Lower lobe of right lung (tissue), 2 donors: ENCODE results near the gene PCLO. TPM values are rescaled to one million over a fixed set of nuclear protein-coding genes. Genes with fewer than 3 reads are reported as not detected.

ENCODE experiments used
- ATAC-seq, 2 donors: fragments of 200-7000 bp; cut with Tn5 transposase; one replicate each; pipeline ENCODE4 v1.9.1; 2020 to 2022; ENCODE audit warnings: mild to moderate bottlenecking in 2 of 2, moderate library complexity in 2 of 2
- DNase-seq: peaks from one replicate; pipeline ENCODE4 v3.0.0-alpha.2; 2020
- H3K27ac ChIP-seq: fragments of 200-600 bp; one replicate; pipeline ENCODE4 v1.8.0; 2022
- H3K27me3 ChIP-seq: fragments of 200-600 bp; one replicate; pipeline ENCODE4 v1.8.0; 2022; ENCODE audit warnings: low read depth
- H3K36me3 ChIP-seq: fragments of 200-600 bp; one replicate; pipeline ENCODE4 v1.8.0; 2022; ENCODE audit warnings: mild to moderate bottlenecking
- H3K4me1 ChIP-seq: fragments of 200-600 bp; one replicate; pipeline ENCODE4 v1.8.0; 2022
- H3K4me3 ChIP-seq: fragments of 200-600 bp; one replicate; pipeline ENCODE4 v1.8.0; 2022; ENCODE audit warnings: mild to moderate bottlenecking
- H3K9me3 ChIP-seq: fragments of 200-600 bp; one replicate; pipeline ENCODE4 v1.8.0; 2022
- intact Hi-C: fragments of 100-400 bp; cut with DNase I; formaldehyde crosslinking; loops from one replicate; pipeline ENCODE4 v1.11.0; 2022
- total RNA-seq: library from RNA; stranded (reverse); fragmentation: NEBNext Ultra II Directional; extraction: Animal tissue kit (Norgen Biotek cat#: 25700); gene quantifications from one replicate; pipeline ENCODE4 v1.2.1, GENCODE V29; 2021
- TF ChIP-seq, protein P1 (sequence below): fragments of 200-600 bp; IDR thresholded peaks from one replicate; pipeline ENCODE4 v1.8.0; 2022; ENCODE audit warnings: antibody characterized with exemption, mild to moderate bottlenecking
- donor health status: DM: no; HTN: yes; CAD: no; lungs with severe emphysema.

PCLO gene
- total RNA-seq, 1 donor from 2014 or later = 2.9 TPM

DNA sequence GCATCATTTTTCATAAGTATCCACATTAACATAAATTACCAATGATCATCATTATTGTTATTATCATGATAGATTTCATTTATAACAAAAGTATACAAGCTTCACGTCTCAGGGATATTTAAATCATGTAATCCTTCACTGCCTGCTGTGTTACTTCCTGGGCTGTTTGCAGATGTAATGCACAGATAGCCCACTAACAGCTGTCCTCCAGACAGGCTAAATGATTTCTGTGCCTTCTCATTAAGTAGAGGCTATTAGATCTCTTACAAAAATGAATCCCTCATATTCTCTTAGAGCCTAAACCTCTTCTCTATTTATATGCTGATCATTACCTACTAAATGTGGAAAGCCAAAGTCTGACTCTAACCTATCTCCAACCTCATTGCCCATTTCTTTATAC, 9.3 kb downstream of the PCLO start:
- no peak for DNase-seq
- Histone ChIP-seq H3K27ac (no peak overlapping the region), H3K4me1 (no peaks in the 10 kb centered on the region), H3K9me3 (no peaks in the 10 kb centered on the region), H3K4me3 (no peak overlapping the region), H3K36me3 (no peaks in the 10 kb centered on the region), H3K27me3 (no peaks in the 10 kb centered on the region)
- TF ChIP-seq, protein P1, sequence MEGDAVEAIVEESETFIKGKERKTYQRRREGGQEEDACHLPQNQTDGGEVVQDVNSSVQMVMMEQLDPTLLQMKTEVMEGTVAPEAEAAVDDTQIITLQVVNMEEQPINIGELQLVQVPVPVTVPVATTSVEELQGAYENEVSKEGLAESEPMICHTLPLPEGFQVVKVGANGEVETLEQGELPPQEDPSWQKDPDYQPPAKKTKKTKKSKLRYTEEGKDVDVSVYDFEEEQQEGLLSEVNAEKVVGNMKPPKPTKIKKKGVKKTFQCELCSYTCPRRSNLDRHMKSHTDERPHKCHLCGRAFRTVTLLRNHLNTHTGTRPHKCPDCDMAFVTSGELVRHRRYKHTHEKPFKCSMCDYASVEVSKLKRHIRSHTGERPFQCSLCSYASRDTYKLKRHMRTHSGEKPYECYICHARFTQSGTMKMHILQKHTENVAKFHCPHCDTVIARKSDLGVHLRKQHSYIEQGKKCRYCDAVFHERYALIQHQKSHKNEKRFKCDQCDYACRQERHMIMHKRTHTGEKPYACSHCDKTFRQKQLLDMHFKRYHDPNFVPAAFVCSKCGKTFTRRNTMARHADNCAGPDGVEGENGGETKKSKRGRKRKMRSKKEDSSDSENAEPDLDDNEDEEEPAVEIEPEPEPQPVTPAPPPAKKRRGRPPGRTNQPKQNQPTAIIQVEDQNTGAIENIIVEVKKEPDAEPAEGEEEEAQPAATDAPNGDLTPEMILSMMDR = no peak
- no peak for ATAC-seq
- intact Hi-C loops = no loop called here

DNA sequence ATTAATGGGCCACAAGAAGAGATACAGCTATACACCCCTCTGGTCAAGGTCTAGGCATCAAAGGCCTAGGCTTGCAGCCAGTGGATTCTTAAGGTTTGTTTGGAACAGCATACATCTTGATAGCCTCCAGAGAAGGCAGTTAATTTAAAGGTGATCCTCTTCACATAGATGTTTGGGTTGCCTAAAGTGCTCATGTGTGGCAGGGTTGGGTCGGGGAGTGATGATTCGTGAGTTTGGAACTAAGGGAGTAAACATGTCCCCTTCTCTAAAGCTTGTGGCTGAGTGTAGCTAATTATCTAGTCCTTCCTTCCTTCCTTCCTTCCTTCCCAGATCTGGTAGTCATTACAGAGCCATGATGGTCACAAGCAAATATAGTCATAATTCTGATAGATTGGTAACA, 12.4 kb downstream of the PCLO start:
- no peak for ATAC-seq
- H3K4me1 ChIP-seq = no peaks in the 10 kb centered on the region
- intact Hi-C loops = no loop called here
- no peaks in the 10 kb centered on the region for H3K9me3 ChIP-seq
- H3K36me3 ChIP-seq = no peaks in the 10 kb centered on the region
- DNase-seq = no peak
- H3K4me3 ChIP-seq = no peak overlapping the region
- H3K27ac ChIP-seq = no peak overlapping the region
- TF ChIP-seq, protein P1 = no peak
- no peaks in the 10 kb centered on the region for H3K27me3 ChIP-seq

DNA sequence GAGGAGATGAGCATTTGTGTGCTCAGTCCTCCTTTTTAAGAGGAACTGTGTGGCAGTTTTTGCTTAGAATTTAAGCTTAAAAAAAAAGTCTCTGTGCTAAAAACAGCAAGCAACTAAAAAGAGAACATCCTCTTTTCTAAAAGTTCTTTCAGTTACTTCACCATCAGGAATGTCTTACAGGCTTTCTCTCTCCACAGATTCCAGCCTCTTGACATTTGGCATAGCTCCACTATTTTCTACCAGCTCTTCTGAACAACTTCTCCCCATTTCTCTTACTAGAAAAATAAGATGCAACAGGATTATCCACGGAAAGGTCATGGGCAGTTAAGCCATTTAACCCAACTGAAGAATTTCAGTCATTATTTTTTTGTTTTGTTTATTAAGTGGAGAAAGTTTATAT, 13.2 kb downstream of the PCLO start:
- Histone ChIP-seq H3K27me3 (no peaks in the 10 kb centered on the region), H3K4me3 (no peak overlapping the region), H3K4me1 (no peaks in the 10 kb centered on the region), H3K36me3 (no peaks in the 10 kb centered on the region), H3K27ac (no peak overlapping the region), H3K9me3 (no peaks in the 10 kb centered on the region)
- DNase-seq (no peak), ATAC-seq (no peak)
- intact Hi-C loops = no loop called here
- TF ChIP-seq, protein P1 = no peak

DNA sequence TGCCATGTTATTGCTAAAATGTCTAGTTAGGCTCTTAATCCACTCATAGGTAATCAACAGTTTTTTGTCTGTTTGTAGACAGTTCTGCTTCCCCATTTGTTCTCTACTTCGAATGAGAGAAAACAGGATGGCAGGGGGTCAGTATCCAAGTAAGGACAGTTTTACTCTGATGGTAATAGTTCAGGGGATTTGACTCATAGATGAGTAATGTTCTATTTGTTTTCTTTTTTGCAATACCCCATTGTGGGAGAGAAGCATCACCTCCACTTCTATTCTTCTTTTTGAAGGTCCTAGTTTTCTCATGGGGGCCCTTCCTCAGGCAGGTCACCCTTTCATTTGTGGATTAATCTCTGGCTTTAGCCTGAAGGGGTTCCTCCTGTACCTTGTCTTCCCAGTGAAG, 13.9 kb downstream of the PCLO start:
- Histone ChIP-seq H3K4me1 (no peaks in the 10 kb centered on the region), H3K4me3 (no peak overlapping the region), H3K36me3 (no peaks in the 10 kb centered on the region), H3K27ac (no peak overlapping the region), H3K27me3 (no peaks in the 10 kb centered on the region), H3K9me3 (no peaks in the 10 kb centered on the region)
- intact Hi-C loops = no loop called here
- no peak for DNase-seq
- ATAC-seq = no peak
- TF ChIP-seq, protein P1 = no peak

DNA sequence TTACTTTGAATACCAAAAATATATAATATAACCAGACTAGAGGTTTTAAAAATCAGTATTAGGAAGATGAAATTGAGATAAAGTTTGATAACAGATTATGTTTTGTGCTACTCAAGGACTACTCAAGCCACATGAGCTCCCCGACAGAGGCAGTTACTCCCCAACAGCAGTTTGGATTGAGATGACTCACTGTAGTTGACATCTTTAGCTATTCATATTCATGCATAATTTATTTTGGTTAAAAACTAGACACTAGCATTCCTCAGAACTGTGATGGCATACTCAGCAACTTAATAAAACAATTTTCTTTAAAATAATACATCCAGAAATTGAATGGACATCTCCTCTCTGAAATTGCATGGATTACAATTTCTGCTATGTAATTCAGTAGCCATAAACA, 19.6 kb downstream of the PCLO start:
- no peaks in the 10 kb centered on the region for H3K36me3 ChIP-seq
- H3K4me3 ChIP-seq = no peak overlapping the region
- DNase-seq = no peak
- ATAC-seq = no peak
- TF ChIP-seq, protein P1 = no peak
- H3K4me1 ChIP-seq = no peaks in the 10 kb centered on the region
- intact Hi-C loops = no loop called here
- no peak overlapping the region for H3K27ac ChIP-seq
- no peaks in the 10 kb centered on the region for H3K27me3 ChIP-seq
- no peaks in the 10 kb centered on the region for H3K9me3 ChIP-seq

DNA sequence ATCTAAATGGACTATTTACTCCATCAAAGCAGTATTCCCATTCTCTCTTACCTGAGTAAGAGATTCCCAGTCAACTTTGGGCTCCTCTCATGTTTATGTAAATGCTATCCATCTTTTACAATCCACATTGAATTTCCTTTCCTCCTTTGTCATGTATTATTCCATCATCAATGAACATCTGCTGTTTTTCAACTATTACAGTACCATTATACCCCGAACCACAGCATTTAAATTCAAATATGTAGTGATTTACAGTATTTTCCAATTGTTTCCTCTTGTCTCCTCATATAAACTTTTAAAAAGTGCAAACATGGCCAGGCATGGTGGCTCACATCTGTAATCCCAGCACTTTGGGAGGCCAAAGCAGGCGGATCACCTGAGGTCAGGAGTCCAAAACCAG, 20.3 kb downstream of the PCLO start:
- DNase-seq = no peak

More for the DNA sequence above, 20.3 kb downstream of the PCLO start:
- Histone ChIP-seq H3K36me3 (no peaks in the 10 kb centered on the region), H3K4me3 (no peak overlapping the region), H3K27me3 (no peaks in the 10 kb centered on the region), H3K27ac (no peak overlapping the region), H3K9me3 (no peaks in the 10 kb centered on the region), H3K4me1 (no peaks in the 10 kb centered on the region)
- TF ChIP-seq, protein P1 = no peak
- intact Hi-C loops = no loop called here
- ATAC-seq = no peak
